H1 (cell line): Measurements from ENCODE around the gene POLR3A.

Experiments
- POLR2A ChIP-seq, 2 experiments: IDR thresholded peaks; 1 replicate in 1 of 2; 2 replicates in 1 of 2; pipeline ENCODE4 v1.6.1; 2011; ENCODE audit warnings: low read depth in 2 of 2, low read length in 2 of 2, mild to moderate bottlenecking in 2 of 2; ENCODE audit errors: control extremely low read depth in 1 of 2
- RAD21 ChIP-seq, 2 experiments: IDR thresholded peaks in 1 of 2; conservative IDR thresholded peaks in 1 of 2; 2 replicates each; pipeline ENCODE4 v1.6.1; 2011; ENCODE audit warnings: low read depth in 2 of 2, low read length in 2 of 2, improper control_type of control experiment in 1 of 2, inconsistent platforms in 1 of 2, mild to moderate bottlenecking in 1 of 2, moderate library complexity in 1 of 2

DNA sequence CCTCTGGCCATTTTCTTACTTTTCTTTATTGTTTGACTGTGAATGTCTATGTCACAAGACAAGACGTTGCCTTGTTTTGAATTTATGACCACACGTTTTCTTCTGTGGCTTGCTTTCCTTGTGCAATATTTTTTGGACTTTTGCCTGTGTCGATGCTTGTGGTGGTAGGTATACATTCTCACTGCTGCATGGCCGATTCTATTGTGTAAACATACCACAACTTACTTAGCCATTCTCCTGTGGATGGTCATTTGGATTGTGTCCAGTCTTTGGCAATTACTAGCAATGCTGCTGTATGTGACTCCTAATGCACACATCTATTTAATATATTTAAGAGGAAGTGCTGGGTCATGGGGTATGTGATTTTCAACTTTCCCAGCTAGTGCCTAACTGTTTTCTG lies 84.8 kb downstream of the POLR3A start:
- no peak for TF ChIP-seq RAD21 (IDR thresholded peaks at IDR 0.05 in 1 of 2, conservative IDR thresholded peaks at IDR 0.05 in 1 of 2; ENCODE audit: low read depth in 2 of 2, low read length in 2 of 2)
- TF ChIP-seq POLR2A (IDR thresholded peaks at IDR 0.05; ENCODE audit: control extremely low read depth in 1 of 2, low read depth in 2 of 2, low read length in 2 of 2) = no peak
